PFSK-1 (cell line): ENCODE data around the gene KSR2.

ENCODE experiments used
- POLR2AphosphoS5 ChIP-seq: IDR thresholded peaks from 2 replicates; pipeline ENCODE4 v1.6.1; 2012; ENCODE audit warnings: low read depth, mild to moderate bottlenecking, control low read depth, low read length, moderate library complexity
- SIN3A ChIP-seq: IDR thresholded peaks from 2 replicates; pipeline ENCODE4 v1.6.1; 2012; ENCODE audit warnings: mild to moderate bottlenecking, low read length, moderate library complexity, borderline replicate concordance; ENCODE audit not compliant: insufficient read depth
- TAF1 ChIP-seq: IDR thresholded peaks from 2 replicates; pipeline ENCODE4 v1.6.1; 2012; ENCODE audit warnings: low read length, control low read depth, borderline replicate concordance; ENCODE audit not compliant: insufficient read depth
- TF ChIP-seq, protein P1 (sequence below), 2 experiments: IDR thresholded peaks; 2 replicates each; pipeline versions ENCODE4 v1.6.1 to v1.8.0; 2011 to 2012; ENCODE audit warnings: low read depth in 2 of 2, low read length in 2 of 2, control low read depth in 1 of 2, inconsistent platforms in 1 of 2, mild to moderate bottlenecking in 1 of 2, moderate library complexity in 1 of 2; ENCODE audit not compliant: insufficient read depth in 1 of 2

DNA sequence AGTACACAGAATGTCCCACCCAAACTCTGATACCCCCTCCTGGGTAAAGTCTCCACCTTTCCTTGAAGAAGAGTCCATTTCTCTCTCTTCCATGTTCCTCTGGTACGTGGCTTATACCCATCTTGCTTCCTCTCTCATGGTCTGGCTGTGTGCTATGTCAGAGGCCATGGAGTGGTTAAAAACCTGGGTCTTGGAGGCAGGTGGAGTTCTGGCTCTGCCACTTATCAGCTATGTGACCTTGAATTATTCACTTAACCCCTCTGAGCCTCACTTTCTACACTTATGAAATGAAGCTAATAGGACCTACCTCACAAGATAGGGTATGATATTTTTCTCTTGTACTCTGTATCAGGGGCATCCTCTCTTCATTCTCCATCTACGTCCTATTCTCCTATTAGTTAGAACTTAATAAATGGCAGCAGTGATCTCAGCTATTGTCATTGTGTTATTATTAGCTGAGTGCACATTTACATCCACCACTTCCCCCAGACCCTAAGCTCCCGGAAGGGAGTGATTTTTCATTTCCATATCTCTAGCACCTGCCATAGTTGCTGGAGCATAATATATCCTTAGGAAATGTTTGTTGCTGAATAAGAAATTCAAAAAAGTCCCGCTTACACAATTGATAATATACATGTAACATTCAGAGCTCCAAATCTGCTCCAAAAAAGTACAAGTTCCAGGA lies 547.6 kb downstream of the KSR2 start:
- TF ChIP-seq, protein P1, sequence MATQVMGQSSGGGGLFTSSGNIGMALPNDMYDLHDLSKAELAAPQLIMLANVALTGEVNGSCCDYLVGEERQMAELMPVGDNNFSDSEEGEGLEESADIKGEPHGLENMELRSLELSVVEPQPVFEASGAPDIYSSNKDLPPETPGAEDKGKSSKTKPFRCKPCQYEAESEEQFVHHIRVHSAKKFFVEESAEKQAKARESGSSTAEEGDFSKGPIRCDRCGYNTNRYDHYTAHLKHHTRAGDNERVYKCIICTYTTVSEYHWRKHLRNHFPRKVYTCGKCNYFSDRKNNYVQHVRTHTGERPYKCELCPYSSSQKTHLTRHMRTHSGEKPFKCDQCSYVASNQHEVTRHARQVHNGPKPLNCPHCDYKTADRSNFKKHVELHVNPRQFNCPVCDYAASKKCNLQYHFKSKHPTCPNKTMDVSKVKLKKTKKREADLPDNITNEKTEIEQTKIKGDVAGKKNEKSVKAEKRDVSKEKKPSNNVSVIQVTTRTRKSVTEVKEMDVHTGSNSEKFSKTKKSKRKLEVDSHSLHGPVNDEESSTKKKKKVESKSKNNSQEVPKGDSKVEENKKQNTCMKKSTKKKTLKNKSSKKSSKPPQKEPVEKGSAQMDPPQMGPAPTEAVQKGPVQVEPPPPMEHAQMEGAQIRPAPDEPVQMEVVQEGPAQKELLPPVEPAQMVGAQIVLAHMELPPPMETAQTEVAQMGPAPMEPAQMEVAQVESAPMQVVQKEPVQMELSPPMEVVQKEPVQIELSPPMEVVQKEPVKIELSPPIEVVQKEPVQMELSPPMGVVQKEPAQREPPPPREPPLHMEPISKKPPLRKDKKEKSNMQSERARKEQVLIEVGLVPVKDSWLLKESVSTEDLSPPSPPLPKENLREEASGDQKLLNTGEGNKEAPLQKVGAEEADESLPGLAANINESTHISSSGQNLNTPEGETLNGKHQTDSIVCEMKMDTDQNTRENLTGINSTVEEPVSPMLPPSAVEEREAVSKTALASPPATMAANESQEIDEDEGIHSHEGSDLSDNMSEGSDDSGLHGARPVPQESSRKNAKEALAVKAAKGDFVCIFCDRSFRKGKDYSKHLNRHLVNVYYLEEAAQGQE (IDR thresholded peaks at IDR 0.05; ENCODE audit: insufficient read depth in 1 of 2, low read depth in 2 of 2, low read length in 2 of 2) = no peak
- TF ChIP-seq SIN3A (no peak), TAF1 (no peak), POLR2AphosphoS5 (no peak)
